ENCODE measurements around the gene CEP85L.

CEP85L gene

GRCh38 chr6:118419448-118420394 lies 231.7 kb downstream of the CEP85L start:
- Histone ChIP-seq H3K9me3 (ENCODE audit: low read depth, low read length) (no peaks in the 10 kb centered on the region), H3K36me3 (ENCODE audit: insufficient read depth, low read length) (no peaks in the 10 kb centered on the region), H3K9ac (ENCODE audit: insufficient read length) (no peak overlapping the region), H3K27ac (no peak overlapping the region), H3K4me3 (no peak overlapping the region)
- DNase-seq (ENCODE audit: low read depth, low spot score), result no peak
- TF ChIP-seq POLR2AphosphoS5 (IDR thresholded peaks at IDR 0.05; ENCODE audit: borderline replicate concordance, low read depth, low read length), result no peak
- TF ChIP-seq EZH2 (IDR thresholded peaks at IDR 0.05), result no peak
- no peak for TF ChIP-seq FOXP2 (optimal IDR thresholded peaks at IDR 0.05; ENCODE audit: control extremely low read depth, extremely low read length, insufficient read depth)
